ENCODE measurements around the gene ZNF516.

Gene ZNF516

DNA sequence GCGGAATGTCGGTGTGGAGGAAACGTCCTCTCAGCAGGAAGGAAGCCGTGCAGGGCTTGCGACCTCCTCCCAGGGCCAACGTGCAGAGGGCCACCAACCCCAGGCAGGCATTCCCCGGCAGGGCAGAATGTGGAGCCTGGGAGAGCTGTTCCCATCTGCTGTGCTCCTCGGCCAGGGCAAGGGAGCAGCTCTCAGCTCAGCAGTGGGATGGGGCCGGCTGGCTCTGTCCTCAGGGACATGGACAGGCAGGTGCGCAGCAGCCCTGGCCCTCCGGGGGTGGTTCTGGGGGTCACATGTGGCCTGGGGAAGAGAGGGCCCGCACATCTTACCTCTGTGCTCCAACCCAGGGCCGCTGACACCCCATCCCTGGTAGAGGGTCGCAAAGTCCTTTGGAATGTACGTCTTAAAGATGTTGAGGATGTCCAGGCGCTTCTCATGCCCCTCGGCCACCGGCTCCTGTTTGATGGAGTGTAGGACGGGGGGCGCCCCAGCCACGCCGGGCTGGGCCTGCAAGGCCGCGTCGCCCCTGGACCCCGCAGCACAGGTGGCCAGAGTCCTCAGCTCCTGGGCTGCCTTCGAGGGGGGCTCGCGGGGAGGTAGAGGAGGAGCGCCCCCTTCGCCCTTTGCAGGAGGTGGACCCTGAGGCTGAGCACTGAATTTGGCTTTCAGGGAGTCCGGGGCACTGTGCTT lies 116.4 kb downstream of the ZNF516 start:
- DNase-seq, result no peak

DNA sequence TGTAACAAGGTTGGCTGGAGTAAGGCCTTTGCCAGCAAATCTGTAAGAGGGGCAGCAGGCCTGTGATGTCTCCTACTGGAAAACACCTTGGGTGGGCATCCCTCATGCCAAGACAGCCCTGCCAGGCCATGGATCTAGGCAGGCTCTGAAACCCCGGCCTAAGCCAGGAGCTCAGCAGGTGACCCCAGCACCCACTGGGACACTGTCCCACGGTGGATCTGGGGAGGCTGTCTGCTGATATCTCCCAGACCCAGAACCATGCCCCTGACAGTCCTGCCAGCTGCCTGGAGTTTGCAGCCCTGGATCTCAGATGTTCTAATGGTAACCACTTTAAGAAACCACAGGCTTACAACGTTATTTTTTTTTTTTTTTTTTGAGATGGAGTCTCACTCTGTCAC lies 117.7 kb downstream of the ZNF516 start:
- DNase-seq, result no peak

- DNase-seq, result no peak
Measured at GRCh38 chr18:76376668-76377358, 118.2 kb downstream of the ZNF516 start.

DNA sequence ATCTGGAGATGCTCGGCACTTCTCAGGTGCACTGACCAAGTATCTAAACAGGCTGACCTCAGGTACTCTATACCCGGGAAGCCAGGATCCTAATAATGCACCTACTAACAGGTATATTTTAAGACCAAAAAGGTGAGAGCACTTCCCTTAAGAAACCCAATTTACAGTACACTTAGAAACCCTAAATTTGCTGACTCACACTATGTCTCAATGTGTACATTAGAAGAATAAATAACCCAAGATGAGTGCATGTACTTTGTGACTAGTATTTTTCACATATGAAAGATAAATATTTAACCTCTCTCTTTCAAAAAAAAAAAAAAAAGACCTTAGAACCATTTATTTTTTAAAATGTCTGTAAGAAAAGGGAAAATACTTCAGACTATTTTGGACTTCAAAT lies 118.8 kb downstream of the ZNF516 start:
- no peak for DNase-seq

DNA sequence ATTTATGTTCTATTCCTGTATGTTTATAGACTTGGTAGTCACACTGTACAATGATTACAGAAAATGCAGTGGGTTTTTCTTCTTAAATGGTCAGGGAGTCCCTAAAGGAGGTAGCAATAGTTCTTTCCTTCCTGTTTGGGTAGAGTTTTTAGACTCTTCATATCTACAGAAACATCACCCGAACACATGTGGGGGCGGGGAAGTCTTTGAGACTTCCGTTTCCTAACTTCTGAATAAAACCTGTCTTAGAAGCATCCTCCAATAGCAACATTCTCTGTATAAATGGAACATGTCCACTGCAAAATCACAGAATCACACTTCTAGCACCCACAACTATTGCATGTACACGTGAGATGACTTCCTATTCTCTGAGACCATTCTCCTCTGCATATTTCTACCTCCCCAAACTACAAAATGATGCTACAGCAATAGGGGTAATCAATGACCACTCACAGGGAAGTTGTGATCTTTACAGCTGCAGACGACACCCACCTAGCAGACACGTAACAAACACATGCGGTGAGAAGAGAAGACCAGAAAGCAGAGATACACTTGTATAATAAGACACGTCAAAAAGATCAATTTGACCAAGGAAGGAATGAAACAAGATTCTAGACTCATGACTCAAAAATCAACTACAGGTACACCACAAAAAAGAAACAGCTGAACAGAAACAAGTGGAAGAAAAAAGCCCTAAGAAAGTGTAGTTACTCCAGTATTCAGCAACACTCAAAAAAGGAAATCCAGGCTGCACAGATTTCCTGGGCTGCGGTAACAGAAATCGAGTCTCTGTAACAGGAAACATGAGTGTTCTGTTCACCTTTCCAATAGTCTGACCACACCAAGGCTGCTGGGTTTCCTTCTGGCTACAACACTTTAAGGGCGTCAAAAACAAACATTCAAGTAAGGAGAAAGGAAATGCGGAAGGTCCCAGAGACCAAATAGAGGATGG lies 120.4 kb downstream of the ZNF516 start:
- no peak for DNase-seq

DNA sequence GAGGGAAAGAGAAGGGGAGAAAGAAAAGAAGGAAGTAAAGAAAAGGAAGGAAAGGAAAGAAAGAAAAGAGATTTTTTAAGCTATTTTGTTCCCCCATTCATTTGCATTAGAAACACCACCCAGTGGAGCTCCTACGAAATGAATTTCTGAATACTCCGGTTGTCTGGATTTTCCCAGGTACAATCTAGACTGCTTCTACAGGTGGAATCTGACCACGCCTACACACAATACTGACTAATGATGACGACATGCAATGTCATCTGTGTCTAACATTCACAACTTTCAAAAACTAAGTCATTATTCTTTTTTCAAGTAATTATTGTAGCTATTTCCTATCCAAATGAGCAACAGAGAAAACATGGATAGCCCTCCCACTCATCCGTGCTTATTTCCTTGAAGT lies 121.7 kb downstream of the ZNF516 start:
- DNase-seq, result no peak

DNA sequence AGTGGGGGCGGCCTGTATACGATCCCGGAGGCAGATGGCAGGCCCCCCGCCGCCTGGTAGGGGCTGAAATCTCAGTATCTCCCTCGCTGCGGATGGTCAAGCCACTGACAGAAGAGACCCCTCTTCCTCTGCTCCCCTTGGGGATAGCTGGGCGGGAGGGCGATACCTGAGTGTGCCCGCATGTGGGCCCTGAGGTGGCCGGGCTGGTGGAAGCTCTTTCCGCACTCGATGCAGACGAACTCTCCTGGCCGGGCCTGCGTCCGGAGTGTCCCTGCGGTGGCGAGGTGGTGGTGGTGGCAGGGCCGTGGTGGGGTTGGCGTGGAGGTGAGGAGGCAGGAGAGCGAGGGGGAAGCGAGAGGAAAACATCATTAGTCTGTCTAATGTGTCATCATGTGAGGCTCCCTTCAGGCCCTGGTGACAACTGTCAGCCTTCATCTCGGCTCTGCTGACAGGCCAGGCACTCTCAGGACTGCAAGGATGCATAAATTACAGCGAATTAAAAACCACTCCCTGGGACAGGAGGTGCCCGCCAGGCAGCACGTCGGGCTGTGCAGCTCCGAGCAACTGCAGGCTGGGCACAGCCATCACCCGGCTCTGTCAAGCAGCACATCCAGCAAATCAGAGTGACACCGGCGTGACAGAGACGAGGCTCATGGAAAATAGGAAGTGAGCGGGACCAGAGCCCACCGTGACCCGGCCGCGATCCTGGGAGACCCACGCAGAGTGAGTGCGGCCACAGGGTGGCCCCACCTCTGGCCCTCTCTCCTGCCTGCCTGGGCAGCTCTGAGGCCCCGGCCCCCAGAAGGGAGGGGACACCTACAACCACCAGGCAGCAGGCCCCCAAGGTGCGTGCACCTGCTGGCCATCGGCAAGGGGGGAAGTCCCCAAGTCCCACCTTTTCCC lies 123.5 kb downstream of the ZNF516 start:
- no peak for DNase-seq

- DNase-seq, result no peak
Measured at GRCh38 chr18:76370686-76371085, 124.4 kb downstream of the ZNF516 start.

- no peak for DNase-seq
Measured at GRCh38 chr18:76370201-76370600, 124.8 kb downstream of the ZNF516 start.

- DNase-seq, result no peak
Measured at GRCh38 chr18:76369791-76370190, 125.3 kb downstream of the ZNF516 start.

DNA sequence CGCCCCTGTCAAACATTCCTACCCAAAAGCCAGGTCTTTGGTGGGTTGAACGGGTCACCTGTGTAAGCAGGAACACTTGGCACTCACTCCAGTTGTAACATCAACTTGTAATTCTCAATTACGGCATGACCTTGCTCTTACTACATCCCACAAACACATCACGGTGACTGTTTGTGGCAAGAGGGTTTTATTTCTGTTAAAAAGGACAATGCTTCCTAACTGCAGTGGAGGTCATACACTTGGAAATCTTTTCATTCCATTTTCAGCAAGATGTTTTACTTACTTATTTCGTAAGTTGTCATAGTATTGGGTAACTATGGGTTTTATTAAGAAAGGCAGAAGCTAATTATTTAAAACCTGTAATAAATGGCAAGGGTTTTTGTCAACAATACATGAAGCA lies 126.1 kb downstream of the ZNF516 start:
- no peak for DNase-seq

DNA sequence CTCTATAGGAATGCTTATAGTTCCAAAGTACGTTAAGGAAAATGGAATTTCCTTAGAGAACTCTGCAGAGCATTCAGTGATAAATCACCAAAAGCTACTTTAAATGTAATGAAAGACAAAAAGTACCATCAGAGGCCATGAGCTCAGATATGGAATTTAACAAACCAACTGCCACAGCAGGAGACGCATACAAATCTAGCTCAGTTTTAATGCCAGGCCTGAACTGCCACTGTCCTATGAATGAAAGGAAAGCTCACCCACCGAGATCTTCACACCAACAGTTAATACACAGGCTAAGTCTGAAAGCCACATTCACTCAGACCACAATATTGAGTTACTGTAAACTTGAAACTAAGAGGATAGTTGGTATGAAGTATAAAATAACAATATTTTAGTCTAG lies 126.8 kb downstream of the ZNF516 start:
- DNase-seq, result no peak

DNA sequence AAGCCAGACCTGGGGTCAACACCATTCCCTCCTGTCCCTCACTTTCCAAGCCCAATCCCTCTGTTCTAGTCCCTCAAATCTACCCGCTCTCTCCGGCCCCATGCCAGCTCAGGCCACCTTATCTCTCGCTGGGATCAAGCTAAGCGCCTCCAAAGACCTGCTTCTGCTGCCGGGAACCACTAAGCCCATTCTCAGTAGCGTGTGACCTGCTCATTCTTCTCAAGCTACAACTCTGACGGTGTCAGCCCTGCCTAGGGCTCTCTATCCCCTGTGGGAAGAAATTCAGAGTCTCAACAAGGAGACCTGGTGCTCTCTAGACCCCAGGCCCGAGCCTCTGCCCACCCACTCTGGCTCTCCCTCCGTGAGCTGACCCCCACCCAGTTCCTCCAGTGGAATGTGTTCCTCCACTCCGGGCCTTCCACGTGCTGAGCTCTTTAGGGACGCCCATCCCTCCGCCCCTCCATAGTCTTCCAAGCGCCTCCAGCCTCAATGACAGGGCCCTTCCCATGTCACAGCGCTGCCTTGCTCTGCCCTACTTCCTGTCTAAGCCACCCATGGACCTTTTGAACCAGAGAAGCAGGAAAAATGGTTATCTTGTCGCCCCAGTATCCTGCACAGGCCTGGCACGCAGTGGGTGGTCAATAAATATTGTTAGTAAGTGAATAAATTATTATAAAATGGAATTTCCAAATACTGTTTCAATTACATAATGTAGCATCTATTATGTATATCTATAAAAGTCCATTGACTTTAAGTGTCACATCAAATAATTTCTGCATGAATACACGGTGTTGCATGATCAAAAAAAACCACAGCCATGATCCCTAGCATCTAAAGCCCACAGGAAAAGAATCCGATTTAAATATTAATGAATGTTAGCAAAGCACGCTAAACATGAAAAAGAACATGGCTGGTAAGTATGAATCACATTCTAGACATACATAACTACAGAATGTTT lies 127.6 kb downstream of the ZNF516 start:
- no peak for DNase-seq

GRCh38 chr18:76365561-76365960 lies 129.5 kb downstream of the ZNF516 start:
- DNase-seq, result no peak

DNA sequence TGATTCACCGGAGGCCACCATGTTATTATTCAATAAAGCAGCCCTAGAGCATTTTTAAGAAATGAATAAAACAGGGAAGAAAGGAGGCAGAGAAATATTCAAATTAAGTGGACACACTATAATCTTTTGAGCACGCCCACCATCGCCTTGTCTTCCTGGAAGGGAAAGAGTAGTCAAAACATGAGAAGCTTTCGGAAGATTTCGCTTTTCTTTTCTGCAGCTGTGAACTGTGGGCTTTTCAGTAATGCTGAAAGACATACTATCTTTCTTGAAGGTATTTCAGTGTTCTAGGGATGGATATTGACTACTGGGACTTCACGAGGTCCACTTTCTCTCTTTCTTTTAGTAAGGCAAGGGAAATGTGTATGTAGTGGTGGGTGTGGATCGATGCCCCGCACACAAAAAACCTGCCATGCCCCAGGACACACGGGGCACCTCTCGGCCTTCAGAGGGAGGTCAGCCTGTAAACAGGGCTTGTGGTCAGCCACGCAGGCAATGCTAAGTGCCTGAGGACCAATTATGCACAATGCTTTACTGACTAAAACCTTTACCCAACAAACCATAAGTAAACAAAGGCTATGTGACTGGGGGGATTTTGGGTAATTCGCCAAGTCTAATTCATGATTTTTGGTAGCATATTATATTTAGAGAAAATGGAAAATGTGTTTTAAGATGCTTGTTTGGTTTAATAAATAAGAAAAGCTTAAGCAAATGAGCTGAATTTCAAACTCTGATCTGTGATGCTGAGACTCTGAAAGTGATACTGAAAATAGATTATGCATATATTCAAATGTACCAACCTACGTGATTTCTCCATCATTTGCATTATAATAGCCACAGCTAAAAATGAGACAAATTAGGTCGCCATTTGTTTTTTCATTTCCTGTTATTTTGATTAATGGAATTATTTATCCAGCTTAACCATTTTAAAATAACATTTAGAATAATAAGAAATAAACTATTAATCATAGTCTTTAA lies 130.5 kb downstream of the ZNF516 start:
- no peak for DNase-seq

GRCh38 chr18:76363436-76364120 lies 131.5 kb downstream of the ZNF516 start:
- no peak for DNase-seq

GRCh38 chr18:76362676-76363075 lies 132.4 kb downstream of the ZNF516 start:
- DNase-seq, result no peak

DNA sequence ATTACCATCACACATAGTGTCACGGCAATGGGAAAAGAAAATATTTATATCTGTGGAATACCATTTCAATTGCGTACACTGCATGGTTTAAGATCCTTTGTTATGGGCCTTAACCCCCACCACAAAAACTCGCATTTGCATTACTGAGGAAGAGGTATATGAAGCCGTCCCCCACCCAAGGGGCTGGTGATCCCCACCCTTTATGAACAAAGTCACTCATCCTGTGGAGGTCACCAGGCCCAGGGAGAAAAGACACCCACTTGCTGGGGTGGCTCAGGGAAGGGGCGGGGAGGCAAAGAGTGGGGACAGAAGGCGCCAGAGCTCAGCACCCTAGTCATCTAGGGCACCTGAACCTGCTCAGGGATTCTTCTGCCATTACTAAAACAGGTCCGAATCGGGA lies 133.8 kb downstream of the ZNF516 start:
- no peak for DNase-seq

GRCh38 chr18:76359909-76360308 lies 135.1 kb downstream of the ZNF516 start:
- no peak for DNase-seq

All from hematopoietic multipotent progenitor cell treated with erythropoietin and hydrocortisone succinate and interleukin-3 and kit ligand, for 8 days (in vitro differentiated cells).